Measurements from ENCODE around the gene EEFSEC.
A peak's percentile ranks its signal among the peaks of the same experiment; 100 is the strongest.

Gene EEFSEC

DNA sequence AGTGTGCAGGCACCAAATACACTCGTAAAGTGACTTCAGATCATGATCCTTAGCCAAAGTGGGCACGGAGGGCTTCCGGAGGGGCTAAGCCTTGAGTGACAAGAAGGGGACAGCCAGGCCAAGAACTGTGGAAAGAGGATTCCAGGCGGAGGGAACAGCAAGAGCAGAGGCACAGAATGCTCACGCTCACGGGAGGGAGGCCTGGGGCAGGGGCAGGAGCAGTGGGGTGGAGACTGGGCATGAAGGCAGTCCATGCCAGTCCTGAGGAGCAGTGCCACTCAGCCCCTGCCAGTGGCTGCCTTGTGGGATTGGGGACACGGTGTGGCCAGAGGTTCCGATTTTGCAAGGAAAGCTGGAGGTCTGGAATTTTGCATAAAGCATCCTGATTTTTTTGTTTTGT is 277.4 kb downstream of the EEFSEC start:
- Histone ChIP-seq H3K27ac (ENCODE audit: insufficient read depth, low read depth, low read length, poor library complexity, severe bottlenecking) (no peak overlapping the region), H3K36me3 (ENCODE audit: control insufficient read depth, insufficient read depth, low read length) (no peaks in the 10 kb centered on the region), H3K27me3 (ENCODE audit: control insufficient read depth, insufficient read depth, low read length, poor library complexity, severe bottlenecking) (peaks cover 82% of the 10 kb centered on the region), H3K4me3 (ENCODE audit: insufficient read depth, low read depth, low read length) (no peak overlapping the region), H3K9me3 (ENCODE audit: control insufficient read depth, low read length) (no peaks in the 10 kb centered on the region), H3K4me1 (ENCODE audit: control insufficient read depth, insufficient read depth, low read length) (peaks cover 22% of the 10 kb centered on the region)
- 70 to 71% methylated on average over 8 of the region's 8 CpGs for WGBS, 2 experiments

DNA sequence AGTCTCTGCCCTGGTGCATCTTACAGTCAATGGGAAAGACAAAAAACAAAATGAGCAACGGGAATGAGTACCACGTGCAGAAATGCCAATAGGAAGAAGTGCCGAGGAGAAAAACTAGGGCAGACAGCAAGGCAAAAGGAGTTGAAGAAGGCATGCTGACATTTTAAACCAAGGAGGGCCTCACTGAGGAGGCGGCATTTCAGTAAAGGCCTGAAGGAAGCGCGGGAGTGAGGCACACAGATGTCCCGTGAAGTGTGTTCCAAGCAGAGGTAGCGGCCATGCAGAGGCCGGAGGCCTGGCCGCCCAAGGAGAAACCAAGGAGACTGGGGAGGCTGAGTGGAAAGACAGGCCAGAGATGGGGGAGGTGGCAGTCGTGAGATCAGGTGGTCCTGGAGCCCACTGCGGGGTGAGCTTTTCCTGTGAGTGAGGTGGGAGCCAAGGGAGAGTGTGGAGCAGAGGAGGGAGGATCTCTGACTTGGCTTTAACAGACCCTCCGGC is 278.6 kb downstream of the EEFSEC start:
- Histone ChIP-seq H3K9me3 (ENCODE audit: control insufficient read depth, low read length) (no peaks in the 10 kb centered on the region), H3K4me1 (ENCODE audit: control insufficient read depth, insufficient read depth, low read length) (peaks cover 24% of the 10 kb centered on the region), H3K27ac (ENCODE audit: insufficient read depth, low read depth, low read length, poor library complexity, severe bottlenecking) (no peak overlapping the region), H3K36me3 (ENCODE audit: control insufficient read depth, insufficient read depth, low read length) (no peaks in the 10 kb centered on the region), H3K4me3 (ENCODE audit: insufficient read depth, low read depth, low read length) (peak overlapping the region; percentile 39), H3K27me3 (ENCODE audit: control insufficient read depth, insufficient read depth, low read length, poor library complexity, severe bottlenecking) (peaks cover 71% of the 10 kb centered on the region)
- 28 to 29% methylated on average over 13 of the region's 13 CpGs for WGBS, 2 experiments

DNA sequence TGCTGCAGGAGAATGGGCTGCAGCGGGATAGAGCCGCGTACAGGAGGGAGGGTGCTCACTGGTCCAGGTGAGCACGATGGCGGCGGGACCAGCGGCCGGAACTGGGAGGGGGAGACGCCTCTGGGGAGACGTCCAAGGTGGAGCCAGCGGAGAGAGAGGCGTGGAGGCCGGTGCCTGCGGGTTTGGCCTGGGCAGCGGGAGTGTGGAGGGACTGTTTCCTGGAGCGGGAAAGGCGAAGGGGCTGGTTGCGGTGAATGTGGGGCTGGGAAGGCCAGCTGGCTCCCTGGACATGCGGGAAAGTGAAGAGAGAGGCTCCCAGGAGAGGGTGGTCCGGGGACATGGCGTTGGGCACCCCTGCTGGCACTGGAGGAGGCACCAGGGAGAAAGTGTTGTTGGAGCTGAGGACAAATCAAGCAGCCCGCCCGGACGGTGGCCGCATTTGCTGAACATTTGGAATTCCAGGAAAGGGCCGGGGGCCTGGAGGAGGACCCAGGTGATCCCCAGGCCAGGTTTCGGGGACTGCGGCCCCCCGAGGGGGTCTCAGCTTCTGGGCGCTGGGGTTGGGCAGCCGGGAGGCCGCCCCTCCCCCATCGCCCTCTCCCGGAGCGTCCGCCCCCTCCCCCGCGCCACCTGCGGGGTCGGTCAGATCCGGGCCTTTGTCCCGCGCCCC is 279.2 kb downstream of the EEFSEC start:
- H3K27ac ChIP-seq (ENCODE audit: insufficient read depth, low read depth, low read length, poor library complexity, severe bottlenecking): no peak overlapping the region
- peaks cover 24% of the 10 kb centered on the region for H3K4me1 ChIP-seq (ENCODE audit: control insufficient read depth, insufficient read depth, low read length)
- H3K27me3 ChIP-seq (ENCODE audit: control insufficient read depth, insufficient read depth, low read length, poor library complexity, severe bottlenecking): peaks cover 65% of the 10 kb centered on the region
- H3K4me3 ChIP-seq (ENCODE audit: insufficient read depth, low read depth, low read length): peak overlapping the region; percentile 39
- no peaks in the 10 kb centered on the region for H3K9me3 ChIP-seq (ENCODE audit: control insufficient read depth, low read length)
- no peaks in the 10 kb centered on the region for H3K36me3 ChIP-seq (ENCODE audit: control insufficient read depth, insufficient read depth, low read length)
- WGBS, 2 experiments: 1 to 2% methylated on average over 41 to 43 of the region's 43 CpGs

DNA sequence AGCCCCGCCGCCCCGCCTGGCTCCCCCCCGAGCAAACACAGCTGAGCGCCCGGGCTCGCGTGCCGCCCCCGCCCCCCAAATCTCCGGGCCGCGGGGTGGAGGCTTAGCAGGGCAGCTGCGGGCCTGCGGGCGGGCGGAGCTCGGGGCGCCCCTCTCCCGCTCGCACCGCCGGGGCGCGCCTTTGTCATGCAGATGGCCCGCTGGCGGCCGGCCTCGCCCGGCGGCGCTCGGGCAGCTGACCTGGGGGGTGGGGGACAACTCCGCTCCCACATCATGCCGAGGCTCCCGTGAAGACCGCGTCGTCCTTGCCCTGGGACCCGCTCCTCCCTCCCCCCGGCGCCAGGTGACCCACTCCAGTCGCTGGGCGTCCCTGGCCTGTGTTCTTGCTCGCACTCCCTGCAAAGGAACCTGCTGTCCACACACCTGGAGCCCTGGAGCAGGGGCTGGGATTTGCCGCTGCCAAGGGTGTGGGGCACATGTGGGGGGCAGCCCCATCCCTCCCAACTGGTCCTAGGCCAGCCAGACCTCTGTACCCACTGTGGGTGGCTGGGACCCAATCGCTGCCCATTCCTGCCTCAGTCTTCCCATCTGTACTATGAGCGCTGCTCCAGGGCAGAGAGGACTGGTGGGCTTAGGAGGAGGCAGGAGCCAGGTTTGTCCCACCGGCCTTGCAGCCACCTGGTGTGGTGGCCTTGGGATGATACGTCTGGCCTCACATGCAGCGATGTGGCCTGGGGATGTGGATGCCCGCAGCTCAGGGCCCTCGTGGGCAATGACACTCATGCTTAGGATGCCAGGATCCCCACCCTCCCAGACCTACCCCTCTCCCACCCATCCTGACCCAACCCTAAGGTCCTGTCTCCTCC is 279.9 kb downstream of the EEFSEC start:
- H3K27ac ChIP-seq (ENCODE audit: insufficient read depth, low read depth, low read length, poor library complexity, severe bottlenecking): no peak overlapping the region
- peaks cover 58% of the 10 kb centered on the region for H3K27me3 ChIP-seq (ENCODE audit: control insufficient read depth, insufficient read depth, low read length, poor library complexity, severe bottlenecking)
- no peaks in the 10 kb centered on the region for H3K9me3 ChIP-seq (ENCODE audit: control insufficient read depth, low read length)
- 7% methylated on average over 53 of the region's 53 CpGs for WGBS, 2 experiments
- peak overlapping the region; percentile 39 for H3K4me3 ChIP-seq (ENCODE audit: insufficient read depth, low read depth, low read length)
- peaks cover 24% of the 10 kb centered on the region for H3K4me1 ChIP-seq (ENCODE audit: control insufficient read depth, insufficient read depth, low read length)
- no peaks in the 10 kb centered on the region for H3K36me3 ChIP-seq (ENCODE audit: control insufficient read depth, insufficient read depth, low read length)

DNA sequence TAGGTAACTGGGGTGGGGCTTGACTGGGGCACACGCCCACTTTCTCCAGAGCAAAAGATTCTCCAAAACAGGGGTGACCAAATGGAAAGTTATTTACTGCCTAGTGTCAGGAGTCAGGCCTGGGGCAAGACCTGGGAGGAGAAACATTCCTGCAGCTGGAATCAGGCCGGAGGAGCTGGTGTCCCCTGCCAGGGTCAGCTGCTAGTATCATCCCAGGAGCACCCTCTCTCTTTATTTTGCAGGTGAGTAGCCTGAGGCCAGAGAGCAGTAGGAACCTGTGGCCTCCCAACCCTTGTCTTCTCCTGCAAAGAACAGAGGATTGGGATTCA is 280.5 kb downstream of the EEFSEC start:
- H3K4me1 ChIP-seq (ENCODE audit: control insufficient read depth, insufficient read depth, low read length): peaks cover 24% of the 10 kb centered on the region
- peaks cover 52% of the 10 kb centered on the region for H3K27me3 ChIP-seq (ENCODE audit: control insufficient read depth, insufficient read depth, low read length, poor library complexity, severe bottlenecking)
- H3K36me3 ChIP-seq (ENCODE audit: control insufficient read depth, insufficient read depth, low read length): no peaks in the 10 kb centered on the region
- no peak overlapping the region for H3K27ac ChIP-seq (ENCODE audit: insufficient read depth, low read depth, low read length, poor library complexity, severe bottlenecking)
- no peak overlapping the region for H3K4me3 ChIP-seq (ENCODE audit: insufficient read depth, low read depth, low read length)
- WGBS, 2 experiments: 46 to 52% methylated on average over 2 of the region's 2 CpGs
- H3K9me3 ChIP-seq (ENCODE audit: control insufficient read depth, low read length): no peaks in the 10 kb centered on the region

DNA sequence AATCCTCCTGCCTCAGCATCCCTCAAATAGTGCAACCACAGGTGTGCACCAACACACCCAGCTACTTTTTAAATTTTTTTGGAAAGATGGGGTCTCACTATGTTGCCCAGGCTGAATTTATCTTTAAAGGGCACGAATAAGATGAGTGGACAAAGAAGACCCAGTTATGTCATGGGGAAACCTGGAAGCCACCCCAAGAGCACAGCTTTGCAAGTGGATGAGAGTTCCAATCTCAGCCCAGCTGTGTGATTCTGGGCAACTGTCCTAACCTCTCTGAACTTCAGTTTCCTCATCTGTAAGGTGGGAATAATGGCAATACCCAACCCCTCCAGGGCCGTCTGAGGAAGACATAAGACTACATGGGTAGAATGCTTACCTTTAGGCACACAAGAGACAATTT is 281.2 kb downstream of the EEFSEC start:
- 71 to 95% methylated on average over 2 of the region's 2 CpGs for WGBS, 2 experiments
- no peak overlapping the region for H3K27ac ChIP-seq (ENCODE audit: insufficient read depth, low read depth, low read length, poor library complexity, severe bottlenecking)
- H3K4me3 ChIP-seq (ENCODE audit: insufficient read depth, low read depth, low read length): no peak overlapping the region
- peaks cover 45% of the 10 kb centered on the region for H3K27me3 ChIP-seq (ENCODE audit: control insufficient read depth, insufficient read depth, low read length, poor library complexity, severe bottlenecking)
- no peaks in the 10 kb centered on the region for H3K36me3 ChIP-seq (ENCODE audit: control insufficient read depth, insufficient read depth, low read length)
- no peaks in the 10 kb centered on the region for H3K9me3 ChIP-seq (ENCODE audit: control insufficient read depth, low read length)
- H3K4me1 ChIP-seq (ENCODE audit: control insufficient read depth, insufficient read depth, low read length): peaks cover 24% of the 10 kb centered on the region

DNA sequence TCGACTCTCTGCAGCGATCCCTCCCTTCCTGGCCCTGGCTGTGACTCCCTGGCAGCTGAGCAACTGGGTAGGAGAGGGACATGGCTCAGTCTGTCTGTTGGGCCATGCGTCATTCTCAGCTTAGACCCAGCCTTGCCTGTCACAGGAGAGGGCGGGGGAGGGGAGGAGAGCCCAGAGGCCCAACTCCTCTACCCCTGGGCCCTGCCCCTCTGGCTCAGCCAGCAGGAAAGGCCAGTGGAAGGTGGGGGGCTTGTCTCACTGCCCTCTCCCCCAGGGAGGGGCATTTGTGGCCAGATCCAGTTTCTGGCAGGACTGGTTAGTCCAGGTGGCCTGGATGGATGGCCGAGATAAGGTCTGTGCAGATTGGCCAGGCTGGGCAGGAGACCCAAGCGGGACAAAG is 281.8 kb downstream of the EEFSEC start:
- H3K4me1 ChIP-seq (ENCODE audit: control insufficient read depth, insufficient read depth, low read length): peaks cover 24% of the 10 kb centered on the region
- H3K36me3 ChIP-seq (ENCODE audit: control insufficient read depth, insufficient read depth, low read length): no peaks in the 10 kb centered on the region
- WGBS, 2 experiments: 76 to 80% methylated on average over 6 of the region's 6 CpGs

DNA sequence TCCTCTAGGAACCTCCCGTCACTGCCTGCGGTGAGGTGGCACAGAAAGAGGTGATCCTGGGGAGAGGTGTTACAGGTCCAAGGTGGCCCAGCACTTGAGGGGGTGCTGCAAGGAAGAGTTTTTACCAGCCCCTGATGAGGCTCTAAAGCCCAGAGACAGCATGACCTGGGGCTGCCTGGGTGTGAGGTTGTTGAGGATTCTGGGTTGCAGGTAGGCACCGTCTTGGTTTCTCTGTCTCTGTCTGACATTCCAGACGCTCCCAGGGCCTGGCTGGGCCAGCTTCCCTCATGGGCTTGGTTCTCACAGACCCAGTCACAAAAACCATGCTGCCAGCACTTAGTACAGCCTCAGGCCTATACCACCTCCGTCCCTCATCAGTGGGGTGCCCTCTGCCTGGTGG is 282.3 kb downstream of the EEFSEC start:
- no peaks in the 10 kb centered on the region for H3K36me3 ChIP-seq (ENCODE audit: control insufficient read depth, insufficient read depth, low read length)
- 87 to 89% methylated on average over 5 of the region's 5 CpGs for WGBS, 2 experiments
- no peak overlapping the region for H3K27ac ChIP-seq (ENCODE audit: insufficient read depth, low read depth, low read length, poor library complexity, severe bottlenecking)
- no peaks in the 10 kb centered on the region for H3K9me3 ChIP-seq (ENCODE audit: control insufficient read depth, low read length)
- H3K27me3 ChIP-seq (ENCODE audit: control insufficient read depth, insufficient read depth, low read length, poor library complexity, severe bottlenecking): peaks cover 35% of the 10 kb centered on the region
- peaks cover 22% of the 10 kb centered on the region for H3K4me1 ChIP-seq (ENCODE audit: control insufficient read depth, insufficient read depth, low read length)
- no peak overlapping the region for H3K4me3 ChIP-seq (ENCODE audit: insufficient read depth, low read depth, low read length)

More for the DNA sequence above, 281.8 kb downstream of the EEFSEC start:
- Histone ChIP-seq H3K27me3 (ENCODE audit: control insufficient read depth, insufficient read depth, low read length, poor library complexity, severe bottlenecking) (peaks cover 40% of the 10 kb centered on the region), H3K27ac (ENCODE audit: insufficient read depth, low read depth, low read length, poor library complexity, severe bottlenecking) (no peak overlapping the region), H3K9me3 (ENCODE audit: control insufficient read depth, low read length) (no peaks in the 10 kb centered on the region), H3K4me3 (ENCODE audit: insufficient read depth, low read depth, low read length) (no peak overlapping the region)

DNA sequence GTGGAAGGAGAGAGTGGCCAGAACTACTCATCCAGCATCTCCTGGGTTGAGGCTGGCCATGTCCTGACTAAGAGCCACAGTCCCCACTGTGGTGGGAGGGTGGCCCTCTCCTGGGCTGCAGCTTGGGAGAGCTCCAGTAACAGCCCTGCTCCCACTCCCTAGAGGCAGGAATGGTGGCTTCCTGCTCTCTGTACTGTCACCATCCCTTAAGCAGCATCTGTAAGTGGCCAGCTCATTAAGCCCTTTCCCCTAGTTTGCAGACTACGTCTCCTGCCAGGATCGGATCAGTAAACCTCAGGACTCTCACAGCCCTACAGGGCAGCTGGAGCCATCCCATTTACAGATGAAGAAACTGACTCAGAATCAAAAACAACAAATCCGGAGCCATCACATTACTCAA is 282.9 kb downstream of the EEFSEC start:
- no peaks in the 10 kb centered on the region for H3K9me3 ChIP-seq (ENCODE audit: control insufficient read depth, low read length)
- no peak overlapping the region for H3K27ac ChIP-seq (ENCODE audit: insufficient read depth, low read depth, low read length, poor library complexity, severe bottlenecking)
- H3K36me3 ChIP-seq (ENCODE audit: control insufficient read depth, insufficient read depth, low read length): no peaks in the 10 kb centered on the region
- H3K4me3 ChIP-seq (ENCODE audit: insufficient read depth, low read depth, low read length): no peak overlapping the region
- WGBS, 2 experiments: 76 to 83% methylated on average over 3 of the region's 3 CpGs
- peaks cover 19% of the 10 kb centered on the region for H3K4me1 ChIP-seq (ENCODE audit: control insufficient read depth, insufficient read depth, low read length)
- H3K27me3 ChIP-seq (ENCODE audit: control insufficient read depth, insufficient read depth, low read length, poor library complexity, severe bottlenecking): peaks cover 28% of the 10 kb centered on the region

DNA sequence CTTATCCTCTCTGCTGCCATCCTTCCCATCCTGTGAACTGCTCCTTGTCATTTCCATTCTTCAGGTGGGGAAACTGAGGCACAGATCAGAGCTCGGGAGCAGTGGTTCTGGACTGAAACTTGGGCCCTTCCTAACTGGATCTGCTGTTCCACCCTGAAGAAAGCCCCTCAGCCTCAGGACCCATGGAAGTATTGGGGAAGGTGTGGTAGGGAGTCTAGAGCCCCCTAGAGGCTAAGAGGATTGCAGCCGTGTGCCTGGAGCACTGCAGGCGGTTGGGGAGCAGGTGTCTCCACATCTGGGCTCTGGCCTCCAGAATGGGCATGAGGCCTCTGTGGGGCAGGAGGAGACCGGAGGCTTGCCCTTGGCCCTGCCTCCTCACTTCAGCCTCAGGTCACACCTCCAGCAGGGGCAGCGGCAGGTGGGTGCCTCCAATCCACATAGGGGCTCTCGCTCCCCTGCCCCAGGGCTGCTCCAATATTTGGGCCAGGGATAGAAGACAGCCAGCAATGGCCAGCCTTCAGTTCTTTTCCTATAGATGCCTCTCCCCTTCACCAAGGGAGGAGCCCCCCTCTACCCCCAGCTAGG is 285.3 kb downstream of the EEFSEC start:
- Histone ChIP-seq H3K4me1 (ENCODE audit: control insufficient read depth, insufficient read depth, low read length) (peaks cover 11% of the 10 kb centered on the region), H3K27me3 (ENCODE audit: control insufficient read depth, insufficient read depth, low read length, poor library complexity, severe bottlenecking) (peaks cover 4% of the 10 kb centered on the region), H3K4me3 (ENCODE audit: insufficient read depth, low read depth, low read length) (no peak overlapping the region), H3K27ac (ENCODE audit: insufficient read depth, low read depth, low read length, poor library complexity, severe bottlenecking) (no peak overlapping the region), H3K36me3 (ENCODE audit: control insufficient read depth, insufficient read depth, low read length) (no peaks in the 10 kb centered on the region), H3K9me3 (ENCODE audit: control insufficient read depth, low read length) (no peaks in the 10 kb centered on the region)
- WGBS, 2 experiments: 71 to 75% methylated on average over 6 of the region's 6 CpGs

All from ectodermal cell (in vitro differentiated cells).